AG04450 (cell line): Measurements from ENCODE around the gene NUP155. TPM values are rescaled to one million over a fixed set of nuclear protein-coding genes. Genes with fewer than 3 reads are reported as not detected.
"Not testable (repeated sequence)": the region's sequence is repeated elsewhere in the genome, so short reads cannot be mapped to it uniquely, and the experiment has no call there.

Experiments
- CTCF ChIA-PET: fragments of 300-600, 350-600 bp; formaldehyde crosslinking; extraction: SDS; loops from one replicate; lab custom pipeline; 2022; ENCODE audit warnings: antibody characterized with exemption, inconsistent platforms; lab: Charles Lee
- POLR2A ChIA-PET: fragments of 350-600 bp; formaldehyde crosslinking; extraction: SDS; loops from one replicate; lab custom pipeline; 2021; ENCODE audit warnings: antibody characterized with exemption, inconsistent platforms; lab: Yijun Ruan, JAX
- DNase-seq: peaks from one replicate; pipeline ENCODE4 v3.0.0-alpha.2; 2011; ENCODE audit warnings: low read depth, low spot score
- H3K27ac ChIP-seq: one replicate; pipeline ENCODE4 v1.5.1; 2012; ENCODE audit warnings: low read depth, low read length, control low read depth
- H3K27me3 ChIP-seq: one replicate; pipeline ENCODE4 v1.6.0; 2012; ENCODE audit warnings: low read length; ENCODE audit not compliant: control insufficient read depth, insufficient read depth
- H3K4me3 ChIP-seq: 2 replicates; pipeline ENCODE4 v1.5.1; 2011; ENCODE audit warnings: mild to moderate bottlenecking, low read depth, low read length, control low read depth
- H3K9me3 ChIP-seq: 2 replicates; pipeline ENCODE4 v1.5.1; 2012; ENCODE audit warnings: low read length; ENCODE audit not compliant: control insufficient read depth, insufficient read depth
- CTCF ChIP-seq: IDR thresholded peaks from 2 replicates; pipeline ENCODE4 v1.5.1; 2011; ENCODE audit warnings: low read depth, low read length, control low read depth, inconsistent platforms
- polyA minus RNA-seq: library from RNA; depleted of rRNA, polyadenylated mRNA; stranded (reverse); fragments of >200 nt; gene quantifications from 2 replicates; pipeline ENCODE4 v1.2.3, GENCODE V29; 2011; rRNA and poly(A)+ RNA removed
- polyA plus RNA-seq: library from polyadenylated mRNA; depleted of rRNA; stranded (reverse); fragments of >200 nt; gene quantifications from 2 replicates; pipeline ENCODE4 v1.2.3, GENCODE V29; 2011; rRNA removed

NUP155 gene
- polyA plus RNA-seq: 15.1 and 18.5 TPM in 2 replicates
- 40.6 and 51.5 TPM in 2 replicates for polyA minus RNA-seq

GRCh38 chr5:37370864-37371726, at the start of gene NUP155:
Gene NUP155 (minus strand): TSS chr5:37371106. CDS start chr5:37370977, 129 bp downstream.
- Histone ChIP-seq H3K27me3 (no peaks in the 10 kb centered on the region), H3K9me3 (no peaks in the 10 kb centered on the region), H3K4me3 (peak within 1 kb of the TSS; percentile 99), H3K27ac (peak within 1 kb of the TSS; percentile 39)
- POLR2A ChIA-PET: interaction anchor here (0.6 to 1.6 kb wide), 5 partner anchors 9 to 796 kb away, joined by 3 to 17 read pairs (median 4); partner anchors contain the start of genes CPLANE1 and WDR70
- CTCF ChIA-PET: interaction anchor here (1.1 to 1.8 kb wide), 3 partner anchors 9 to 822 kb away, joined by 3 to 16 read pairs (median 4); partner anchors contain the start of gene WDR70
- peak; percentile 84 for DNase-seq
- no peak for TF ChIP-seq CTCF

- ChIA-PET POLR2A (no interaction called here), CTCF (no interaction called here)
- TF ChIP-seq CTCF: no peak
- no peaks in the 10 kb centered on the region; the same call in 1 of the 2 replicates for H3K9me3 ChIP-seq
- no peak overlapping the region for H3K27ac ChIP-seq
- DNase-seq: no peak
- no peak overlapping the region for H3K4me3 ChIP-seq
- no peaks in the 10 kb centered on the region for H3K27me3 ChIP-seq
Observed at GRCh38 chr5:37417347-37417746, 46.4 kb upstream of the NUP155 start.

- H3K27ac ChIP-seq, POLR2A ChIA-PET, H3K9me3 ChIP-seq, H3K4me3 ChIP-seq, DNase-seq, H3K27me3 ChIP-seq, CTCF ChIA-PET: not testable (repeated sequence)
Observed at GRCh38 chr5:37415456-37415855, 44.5 kb upstream of the NUP155 start.

GRCh38 chr5:37412515-37412914, 41.6 kb upstream of the NUP155 start:
- POLR2A ChIA-PET: no interaction called here
- CTCF ChIA-PET: interaction anchor here (0.6 to 5.4 kb wide), 49 partner anchors 10 to 1501 kb away, joined by 3 to 68 read pairs (median 5); no protein-coding TSS in a partner anchor
- no peak for DNase-seq
- no peak overlapping the region for H3K27ac ChIP-seq
- TF ChIP-seq CTCF: no peak
- H3K27me3 ChIP-seq: no peaks in the 10 kb centered on the region
- H3K4me3 ChIP-seq: no peak overlapping the region
- H3K9me3 ChIP-seq: no peaks in the 10 kb centered on the region; the same call in 1 of the 2 replicates

GRCh38 chr5:37400501-37400900, 29.6 kb upstream of the NUP155 start:
- H3K27ac ChIP-seq: no peak overlapping the region
- ChIA-PET POLR2A (interaction anchor here (0.6 kb wide), 1 partner anchor 189 kb away, joined by 4 read pairs; no protein-coding TSS in a partner anchor), CTCF (interaction anchor here (0.6 to 5.0 kb wide), 2 partner anchors 12 to 13 kb away, joined by 3 to 37 read pairs; no protein-coding TSS in a partner anchor)
- DNase-seq: peak; percentile 1
- no peaks in the 10 kb centered on the region for H3K27me3 ChIP-seq
- no peaks in the 10 kb centered on the region for H3K9me3 ChIP-seq
- no peak for TF ChIP-seq CTCF
- H3K4me3 ChIP-seq: no peak overlapping the region
